HG02623 (cell line): ENCODE data around the gene ACTG2.
A peak's percentile ranks its signal among the peaks of the same experiment; 100 is the strongest.

Experiments
- ATAC-seq: cut with Tn5 transposase; IDR thresholded peaks from one replicate; pipeline ENCODE4 v1.9.1; 2021; ENCODE audit warnings: moderate library complexity; ENCODE audit not compliant: unreplicated experiment

ACTG2 gene

DNA sequence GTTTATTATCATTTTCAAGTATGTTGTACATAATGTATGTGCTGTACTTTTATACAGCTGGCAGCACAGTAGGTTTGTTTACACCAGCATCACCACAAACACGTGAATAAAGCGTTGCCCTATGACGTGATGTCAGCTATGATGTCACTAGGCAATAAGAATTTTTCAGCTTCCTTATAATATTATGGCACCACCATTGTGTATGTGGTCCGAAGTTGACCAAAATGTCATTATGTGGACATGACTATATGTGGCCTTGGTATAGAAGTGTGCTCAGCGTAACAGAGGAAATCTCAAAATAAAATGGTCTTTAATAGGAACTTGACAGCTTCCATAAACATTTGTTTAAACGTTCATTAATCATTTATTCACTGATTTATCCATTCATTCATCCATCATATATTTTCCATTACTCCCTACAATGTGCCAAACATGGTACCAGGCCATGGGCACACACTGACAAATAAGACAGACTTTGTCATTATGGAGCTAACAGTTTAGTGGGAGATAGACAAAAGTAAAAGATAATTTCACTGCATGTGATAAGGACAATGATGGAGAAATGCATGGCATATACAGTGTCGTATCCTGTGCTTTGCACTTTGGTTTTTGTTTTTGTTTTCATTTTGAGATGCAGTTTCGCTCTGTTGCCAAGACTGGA is 18.9 kb downstream of the ACTG2 start:
- no peak for ATAC-seq

DNA sequence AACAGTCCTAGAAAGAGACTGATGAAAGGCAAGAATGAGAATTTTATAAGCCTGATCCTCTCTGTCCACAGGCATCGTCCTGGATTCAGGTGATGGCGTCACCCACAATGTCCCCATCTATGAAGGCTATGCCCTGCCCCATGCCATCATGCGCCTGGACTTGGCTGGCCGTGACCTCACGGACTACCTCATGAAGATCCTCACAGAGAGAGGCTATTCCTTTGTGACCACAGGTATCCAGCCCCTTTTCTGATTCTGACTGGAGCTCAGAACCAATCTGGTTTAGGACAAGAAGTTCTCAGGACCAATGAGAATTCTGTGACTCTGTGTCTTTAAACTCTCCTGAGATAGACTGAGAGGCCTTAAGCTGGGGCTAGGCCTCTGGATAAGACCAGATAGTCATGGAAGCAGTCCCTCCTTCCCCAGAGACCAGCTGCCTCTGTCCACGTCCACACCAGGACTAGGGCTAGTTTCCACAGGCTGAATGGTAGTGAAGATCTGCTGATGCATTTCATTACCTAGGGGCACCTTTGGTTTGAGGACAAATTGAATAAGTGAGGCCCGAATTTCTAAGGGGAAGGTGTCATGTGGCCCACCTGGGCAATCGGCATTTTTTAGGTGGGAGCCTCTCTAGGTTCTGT is 20.7 kb downstream of the ACTG2 start:
- no peak for ATAC-seq

DNA sequence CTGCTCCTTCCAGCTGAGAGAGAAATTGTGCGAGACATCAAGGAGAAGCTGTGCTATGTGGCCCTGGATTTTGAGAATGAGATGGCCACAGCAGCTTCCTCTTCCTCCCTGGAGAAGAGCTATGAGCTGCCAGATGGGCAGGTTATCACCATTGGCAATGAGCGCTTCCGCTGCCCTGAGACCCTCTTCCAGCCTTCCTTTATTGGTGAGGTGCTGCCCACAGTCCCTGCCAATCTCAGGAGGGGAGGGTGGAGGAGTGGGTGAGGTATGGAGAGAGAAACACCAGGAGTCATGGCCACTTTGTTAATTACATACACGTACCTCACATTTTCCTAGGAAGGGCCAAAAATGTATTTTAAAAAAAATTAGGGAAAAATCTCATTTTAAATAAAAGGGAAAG is 21.9 kb downstream of the ACTG2 start:
- no peak for ATAC-seq

DNA sequence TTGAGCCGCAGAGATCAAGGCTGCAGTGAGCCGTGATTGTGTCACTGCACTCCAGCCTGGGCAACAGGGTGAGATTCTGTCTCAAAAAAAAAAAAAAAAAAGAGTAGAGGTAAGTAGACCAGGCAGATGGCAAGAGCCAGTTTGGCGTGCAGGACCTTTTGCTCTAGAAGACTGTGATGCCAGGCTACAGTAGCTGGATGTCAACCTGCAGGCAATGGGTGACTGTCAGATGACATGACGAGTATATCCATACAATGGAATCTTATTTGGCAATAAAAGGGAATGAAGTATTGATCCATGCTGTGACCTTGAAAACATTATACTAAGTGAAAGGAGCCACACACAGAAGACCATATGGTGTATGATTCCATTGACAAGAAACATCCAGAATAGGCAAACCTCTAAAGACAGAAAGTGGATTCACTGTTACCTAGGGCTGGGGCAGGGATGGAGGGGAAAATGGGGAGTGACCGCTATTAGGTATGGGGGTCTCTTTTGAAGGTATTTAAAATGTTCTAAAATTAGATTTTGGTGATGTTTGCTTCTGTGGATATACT is 22.7 kb downstream of the ACTG2 start:
- ATAC-seq = no peak

DNA sequence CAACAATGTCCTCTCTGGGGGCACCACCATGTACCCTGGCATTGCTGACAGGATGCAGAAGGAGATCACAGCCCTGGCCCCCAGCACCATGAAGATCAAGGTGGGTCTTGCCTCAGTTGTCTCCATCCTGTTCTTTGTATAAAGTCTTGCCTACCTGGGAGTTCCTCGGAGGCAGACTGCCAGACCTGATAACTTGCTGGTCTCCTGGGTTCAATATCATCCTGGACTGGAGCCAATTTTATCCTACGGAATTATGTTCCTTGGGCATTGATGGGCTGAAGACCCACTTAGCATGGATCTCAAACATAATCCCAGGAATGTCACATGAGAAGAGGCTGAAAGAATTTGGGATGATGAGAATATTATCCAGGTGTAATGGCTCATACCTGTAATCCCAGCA is 23.9 kb downstream of the ACTG2 start:
- ATAC-seq = no peak

DNA sequence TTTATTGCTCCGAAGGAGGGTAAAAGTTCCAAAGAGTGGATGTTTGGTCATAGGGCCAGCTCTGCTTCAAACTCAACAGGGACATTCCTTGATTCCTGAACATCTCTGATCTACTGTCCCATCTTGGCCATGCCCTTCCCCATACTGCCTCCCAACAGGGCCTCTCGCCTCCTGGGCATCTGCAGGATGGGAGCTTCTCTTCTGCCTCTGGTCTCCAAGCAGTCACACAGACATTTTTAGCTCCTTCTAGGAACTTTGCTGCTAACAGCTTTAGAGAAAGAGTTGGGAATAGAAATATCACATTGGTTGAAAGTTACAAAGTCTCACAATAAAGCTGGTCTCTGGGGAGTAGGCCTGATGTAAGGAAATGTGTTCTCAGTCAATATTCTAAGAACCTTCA is 24.5 kb downstream of the ACTG2 start:
- no peak for ATAC-seq

DNA sequence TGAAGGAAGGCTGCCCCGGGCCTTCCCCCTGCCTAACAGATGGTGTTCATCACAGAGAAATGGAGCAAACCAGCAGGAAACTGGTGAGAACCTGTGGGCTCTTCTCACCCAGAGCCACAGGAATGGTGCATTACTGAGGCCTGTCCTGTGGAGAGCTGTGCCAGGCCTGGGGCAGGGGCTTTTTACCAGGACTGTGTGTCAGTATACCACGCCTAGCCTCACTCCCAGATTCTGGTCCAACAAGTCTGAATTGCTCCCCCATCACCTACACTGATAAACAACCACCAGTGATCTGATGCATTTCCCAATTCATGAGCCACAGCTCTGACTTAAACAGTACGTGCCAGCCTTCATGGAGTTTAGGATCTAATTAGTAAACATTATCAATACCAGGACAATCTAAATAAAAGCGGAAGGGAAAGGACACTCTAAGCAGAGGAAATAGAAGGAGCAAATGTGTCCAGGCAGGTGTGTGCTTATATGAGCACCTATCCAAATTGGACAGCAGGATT is 24.9 kb downstream of the ACTG2 start:
- ATAC-seq = no peak

DNA sequence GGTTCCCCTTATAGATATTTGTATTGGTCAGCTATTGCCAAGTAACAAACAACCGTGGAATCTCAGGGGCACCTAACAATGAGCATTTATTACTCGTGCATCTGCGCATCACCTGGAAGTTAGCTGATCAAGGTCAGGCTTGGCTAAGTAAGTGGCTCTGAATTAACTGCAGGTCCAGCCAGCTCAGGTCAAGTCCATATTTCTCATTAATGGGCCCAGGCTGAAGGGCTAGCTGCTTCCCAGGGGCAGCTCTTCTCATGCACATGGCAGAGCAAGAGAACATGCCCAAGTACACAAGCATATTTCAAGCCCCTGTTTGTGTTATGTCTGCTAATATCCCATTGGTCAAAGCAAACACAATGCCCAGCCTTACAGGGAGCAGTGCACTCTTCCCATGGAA is 26.0 kb downstream of the ACTG2 start:
- no peak for ATAC-seq

DNA sequence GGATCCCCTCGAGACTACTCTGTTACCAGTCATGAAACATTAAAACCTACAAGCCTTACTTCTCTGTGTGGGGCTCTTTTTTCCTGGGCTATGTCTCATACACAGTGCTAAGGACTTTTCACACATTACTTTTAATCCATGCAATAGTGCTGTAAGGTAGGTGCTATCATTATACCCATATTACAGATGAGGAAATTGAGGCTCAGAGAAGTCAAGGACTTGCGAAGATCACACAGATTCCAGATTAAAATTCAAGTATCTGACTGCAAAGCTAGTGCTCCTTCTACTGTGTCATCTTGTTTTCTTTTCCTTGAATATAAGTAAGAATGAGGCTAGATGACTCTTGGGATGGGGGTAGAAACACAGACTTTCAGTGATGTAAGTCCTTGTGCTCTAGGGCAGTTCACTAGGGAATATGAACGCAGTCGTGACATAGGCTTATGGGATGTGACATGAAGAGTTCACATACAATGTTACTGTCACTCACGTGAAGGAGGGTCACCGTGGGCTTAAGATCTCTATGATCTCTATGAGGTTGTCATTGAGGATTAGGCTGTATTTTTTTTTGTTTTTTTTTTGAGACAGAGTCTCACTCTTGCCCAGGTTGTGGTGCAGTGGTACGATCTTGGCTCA is 26.9 kb downstream of the ACTG2 start:
- no peak for ATAC-seq

DNA sequence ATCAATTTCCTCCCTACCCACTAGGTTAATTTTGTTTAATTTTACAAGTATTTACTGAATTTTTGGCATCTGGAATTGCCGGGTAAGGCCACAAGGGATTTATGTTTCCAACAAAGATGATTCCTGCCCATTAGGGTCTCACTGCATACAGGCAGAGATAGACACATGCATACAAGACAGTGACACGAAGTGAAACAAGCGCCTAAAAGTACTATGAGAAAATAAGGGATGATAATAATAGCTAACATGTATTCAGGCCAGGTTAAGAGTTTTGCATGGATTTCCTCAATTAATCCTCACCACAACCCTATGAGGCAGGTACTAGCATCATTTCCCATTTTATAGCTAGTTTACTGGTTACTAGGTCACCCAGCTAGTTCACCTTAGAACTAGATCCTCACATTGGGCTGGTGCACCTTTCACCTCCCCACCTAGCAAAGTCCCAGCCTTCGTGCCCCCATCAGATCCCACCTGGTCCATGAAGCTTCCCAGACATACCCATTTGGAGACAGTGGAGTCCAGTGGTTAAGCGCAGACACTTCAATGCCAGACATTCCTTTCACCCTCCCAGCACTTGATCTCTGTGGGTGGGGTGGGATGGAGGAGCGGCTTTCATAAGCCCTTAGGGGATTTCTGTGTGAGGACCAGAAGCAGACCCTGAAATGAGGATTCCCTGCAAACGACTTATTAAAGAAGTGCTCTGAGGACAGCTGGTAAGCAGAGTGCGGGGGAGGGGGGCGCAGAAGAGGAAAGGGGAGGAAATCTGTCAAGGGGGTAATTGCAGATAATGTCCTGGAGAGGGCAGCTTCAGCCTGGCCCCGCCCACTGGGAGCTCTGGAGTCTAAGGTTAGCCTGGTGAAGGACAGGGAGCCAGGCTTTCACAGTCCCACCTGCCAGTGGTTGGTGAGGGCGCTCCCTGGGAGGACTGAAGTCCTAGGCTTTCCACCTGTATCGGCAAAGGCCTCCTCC is 28.1 kb downstream of the ACTG2 start:
- ATAC-seq = no peak

DNA sequence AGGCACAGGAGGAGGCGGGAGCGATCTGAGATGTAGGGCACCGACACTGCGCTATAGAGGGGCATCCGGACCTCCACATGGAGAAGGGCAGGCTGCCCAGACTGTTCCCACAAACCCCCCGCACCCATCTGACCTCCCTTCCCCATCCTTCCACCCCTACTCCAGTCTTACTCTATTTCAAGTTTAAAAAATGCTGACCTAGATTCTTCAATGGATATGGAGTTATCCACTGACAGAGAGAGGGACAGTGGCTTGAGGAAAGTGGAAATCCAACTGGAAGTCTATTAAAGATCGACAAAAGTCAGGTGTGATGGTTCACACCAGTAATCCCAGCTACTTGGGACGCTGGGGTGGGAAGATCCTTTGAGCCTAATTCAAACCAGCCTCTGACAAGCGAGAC is 28.8 kb downstream of the ACTG2 start:
- ATAC-seq = no peak

DNA sequence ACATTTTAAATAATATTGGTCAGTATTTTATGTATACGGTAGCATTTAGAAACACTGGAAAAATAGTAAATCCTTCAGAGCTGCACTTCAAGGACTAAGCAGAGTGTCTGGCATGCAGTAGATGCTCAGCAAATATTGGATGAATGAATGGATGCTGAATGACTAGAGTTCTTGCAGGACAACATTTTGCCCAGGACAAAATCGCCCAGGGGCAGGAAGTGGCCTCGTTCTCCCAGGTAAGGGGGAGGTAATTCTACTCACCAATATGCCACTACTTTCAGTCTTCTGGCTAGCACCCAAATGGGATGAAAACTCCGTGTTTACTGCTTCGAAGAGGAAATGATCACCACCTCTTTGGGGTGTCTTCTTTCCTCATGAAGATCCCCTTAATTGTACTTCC is 29.9 kb downstream of the ACTG2 start:
- no peak for ATAC-seq

DNA sequence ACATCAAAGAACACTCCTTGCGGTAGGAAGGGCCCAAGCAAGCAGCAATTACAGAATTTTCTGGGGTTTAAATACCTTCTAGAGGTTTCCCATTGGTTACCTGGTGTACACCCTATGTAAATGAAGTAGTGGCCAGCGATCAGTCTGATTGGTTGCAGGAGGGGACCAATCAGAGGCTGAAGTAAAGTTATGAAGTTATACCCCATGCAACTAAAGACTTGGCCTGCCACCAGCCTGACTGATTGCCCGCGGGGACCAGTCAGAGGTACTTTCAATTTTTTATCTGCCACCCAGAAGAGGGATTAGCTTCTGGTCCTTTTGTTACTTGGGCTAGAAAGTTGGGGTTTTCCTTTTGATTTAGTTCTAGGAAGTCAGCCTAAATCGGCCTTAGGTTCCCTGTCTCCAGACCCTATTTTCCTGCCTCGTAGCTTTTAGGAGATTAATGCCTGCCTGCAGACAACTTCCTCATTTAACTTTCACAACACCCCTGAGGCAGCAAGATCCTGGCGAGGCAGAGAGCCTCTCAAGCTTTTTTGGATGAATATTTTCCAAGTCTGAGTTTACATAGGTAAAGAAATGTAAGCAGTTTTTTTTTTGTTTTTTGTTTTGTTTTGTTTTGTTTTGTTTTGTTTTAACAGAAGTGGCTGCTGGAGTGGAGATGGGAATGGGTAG is 32.4 kb downstream of the ACTG2 start:
- ATAC-seq = no peak

DNA sequence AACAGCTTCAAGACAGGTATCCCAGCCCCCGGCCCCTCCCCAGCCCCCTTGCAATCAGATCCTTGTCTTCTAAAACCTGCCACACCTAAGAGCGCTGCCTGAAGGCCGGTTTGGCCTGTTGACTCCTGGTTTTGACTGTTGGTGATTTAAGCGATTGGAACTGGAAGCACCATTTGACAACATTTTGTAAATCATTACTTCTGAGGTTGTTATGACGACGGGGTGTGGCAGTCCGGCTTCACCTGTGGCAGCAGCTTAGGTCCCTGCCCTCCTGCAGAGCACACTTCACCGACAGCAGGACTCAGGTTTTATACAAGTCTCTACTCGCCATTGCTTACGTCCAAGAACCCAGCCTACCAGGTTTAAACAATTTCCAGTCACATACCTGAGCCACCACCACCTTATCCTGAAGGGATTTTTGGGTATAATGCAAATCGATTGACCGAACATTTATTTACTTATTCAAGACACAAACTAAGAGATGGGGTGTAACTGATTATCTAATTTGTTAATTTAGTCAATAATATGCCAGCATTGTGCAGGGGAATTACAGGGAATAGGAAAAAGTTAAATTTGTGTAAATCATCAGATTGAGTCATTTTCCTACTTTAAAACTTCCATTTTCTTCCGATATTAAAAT is 33.2 kb downstream of the ACTG2 start:
- no peak for ATAC-seq

DNA sequence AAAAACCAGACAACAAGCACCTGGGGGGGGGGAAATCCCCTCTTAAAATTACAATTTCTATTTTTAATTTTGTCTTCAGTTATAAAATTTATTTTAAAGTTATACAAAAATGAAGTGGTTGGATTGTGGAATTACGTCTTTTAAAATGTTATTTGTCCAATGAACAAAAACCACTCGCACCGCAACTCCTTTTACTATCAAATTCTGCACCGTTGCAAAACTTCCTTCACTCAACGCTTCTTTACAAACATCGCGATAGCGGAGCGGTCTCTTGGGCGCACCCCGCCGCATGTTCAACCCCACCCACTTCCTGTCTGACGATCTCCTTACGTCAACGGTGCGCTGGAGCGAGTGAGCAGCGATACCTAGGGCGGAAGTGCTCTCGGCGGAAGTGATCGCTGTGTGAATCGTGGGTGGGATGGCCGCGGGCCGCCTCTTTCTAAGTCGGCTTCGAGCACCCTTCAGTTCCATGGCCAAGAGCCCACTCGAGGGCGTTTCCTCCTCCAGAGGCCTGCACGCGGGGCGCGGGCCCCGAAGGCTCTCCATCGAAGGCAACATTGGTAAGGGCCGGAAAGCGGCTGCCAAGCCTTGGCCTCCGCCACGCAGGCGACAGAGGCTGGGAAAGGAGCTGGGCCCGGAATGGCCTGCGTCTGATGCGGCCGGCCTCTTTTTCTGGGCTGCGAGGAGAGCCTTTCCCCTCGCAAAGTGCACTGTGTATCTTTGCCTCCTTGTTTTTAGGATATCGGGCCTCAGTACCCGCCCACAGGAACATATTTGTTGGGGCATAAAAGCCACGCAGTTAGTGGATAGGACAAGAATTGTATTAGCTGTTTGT is 33.9 kb downstream of the ACTG2 start, which contains the start of gene DGUOK:
DGUOK (plus strand) TSS at position 388 of the 835 bp plus-strand sequence; CDS start at position 419, 31 bp downstream.
- peak; percentile 99 for ATAC-seq

DNA sequence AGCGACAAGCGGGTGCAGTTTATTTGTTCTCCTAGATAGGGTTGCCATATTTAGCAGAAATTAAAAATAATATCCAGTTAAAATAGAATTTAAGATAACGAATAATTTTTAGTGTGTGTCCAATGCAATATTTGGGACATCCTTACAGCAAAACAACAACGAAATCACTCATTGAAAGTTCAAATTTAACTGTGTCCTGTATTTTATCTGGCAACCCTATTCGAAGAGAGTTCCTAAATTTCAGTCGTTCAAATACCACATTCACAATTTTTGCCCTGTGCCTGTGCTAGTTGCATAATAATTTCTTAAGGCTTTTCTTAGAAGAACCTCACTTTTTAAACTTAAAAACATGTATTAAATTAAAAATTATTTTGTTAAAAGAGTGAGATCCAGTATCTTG is 34.5 kb downstream of the ACTG2 start:
- no peak for ATAC-seq

DNA sequence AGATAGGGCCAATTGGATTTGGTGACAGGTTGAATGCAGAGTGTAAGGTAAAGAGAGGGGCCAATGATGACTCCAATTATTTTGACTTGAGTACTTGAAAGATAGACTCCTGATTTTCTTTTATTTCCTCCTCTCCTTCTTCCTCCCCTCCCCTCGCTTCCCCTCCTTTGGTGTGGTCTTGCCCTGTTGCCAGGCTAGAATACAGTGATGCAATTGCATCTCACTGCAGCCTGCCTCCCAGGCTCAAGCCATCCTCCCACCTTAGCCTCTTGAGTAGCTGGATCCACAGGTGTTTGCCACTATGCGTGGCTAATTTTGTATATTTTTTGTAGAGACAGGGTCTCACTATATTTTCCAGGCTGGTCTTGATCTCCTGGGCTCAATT is 36.1 kb downstream of the ACTG2 start:
- no peak for ATAC-seq

DNA sequence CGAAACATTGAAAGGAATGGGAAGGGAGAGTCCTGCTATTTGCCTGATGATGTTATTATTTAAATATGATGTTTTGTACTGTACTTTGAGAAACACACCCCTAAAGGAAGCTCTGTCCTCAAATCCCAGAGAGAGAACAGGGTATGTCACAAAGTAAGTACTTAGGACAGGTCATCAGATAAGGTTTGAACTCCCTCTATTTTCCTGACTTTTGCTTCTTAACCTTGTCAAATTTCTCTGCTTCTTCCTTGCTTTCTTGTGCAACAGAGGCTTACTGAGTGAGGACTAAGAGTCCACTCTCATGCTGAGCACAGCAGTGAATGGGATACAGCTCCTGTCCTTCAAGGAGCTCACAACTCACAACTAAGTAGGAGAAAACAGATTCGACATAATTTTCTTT is 37.6 kb downstream of the ACTG2 start:
- no peak for ATAC-seq
